ENCODE results near the gene PLCD3. TPM values are rescaled to one million over a fixed set of nuclear protein-coding genes. Genes with fewer than 3 reads are reported as not detected.

Gene PLCD3
- total and polyA plus RNA-seq, 2 of the 13 experiments (the other 11 are each of a cell fraction or from before 2014, with no cell fraction given) = 11.3 to 39.1 TPM

DNA sequence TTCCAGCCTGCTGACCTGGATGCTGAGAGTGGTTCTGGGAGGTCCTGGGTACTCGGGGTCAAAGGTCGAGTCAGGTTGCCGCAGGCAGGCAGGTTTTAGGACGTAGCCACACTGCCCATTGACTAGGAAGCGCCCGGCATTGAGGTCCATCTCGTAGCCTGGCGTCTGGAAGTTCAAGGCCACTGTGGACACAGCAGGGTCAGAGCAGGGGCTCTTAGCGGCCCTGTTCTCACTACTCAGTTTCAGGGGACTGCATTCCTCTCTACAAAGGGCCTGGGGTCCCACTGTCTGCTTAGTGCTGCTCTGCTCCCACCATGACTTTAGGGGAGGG, 18.9 kb downstream of the PLCD3 start (continued):
- TF ChIP-seq KIAA2018 (CRISPR knock-in tag; IDR thresholded peaks at IDR 0.05; ENCODE audit: borderline replicate concordance) = no peak
- peak; percentile 50 for TF ChIP-seq TEAD3 (CRISPR knock-in tag; optimal IDR thresholded peaks at IDR 0.05; ENCODE audit: borderline replicate concordance)
- peak; percentile 31; the same call in 1 of the 2 replicates for TF ChIP-seq ZFX (CRISPR knock-in tag; IDR thresholded peaks at IDR 0.05; ENCODE audit: low read depth)
- no peak for TF ChIP-seq RARG (CRISPR knock-in tag; IDR thresholded peaks at IDR 0.05; ENCODE audit: low read depth)
- no peak for TF ChIP-seq MEF2D (CRISPR knock-in tag; IDR thresholded peaks at IDR 0.05)
- no peak for TF ChIP-seq ZNF7 (CRISPR knock-in tag; IDR thresholded peaks at IDR 0.05)
- TF ChIP-seq SALL1 (CRISPR knock-in tag; IDR thresholded peaks at IDR 0.05) = peak; percentile 57; the same call in 1 of the 2 replicates
- no peak for TF ChIP-seq CERS6 (CRISPR knock-in tag; IDR thresholded peaks at IDR 0.05)
- no peak for TF ChIP-seq ZNF292 (CRISPR knock-in tag; IDR thresholded peaks at IDR 0.05; ENCODE audit: borderline replicate concordance, low read depth)
- TF ChIP-seq MAFK (conservative IDR thresholded peaks at IDR 0.05 in 1 of 2, IDR thresholded peaks at IDR 0.05 in 1 of 2; ENCODE audit: low read length in 2 of 2) = no peak
- TF ChIP-seq, protein P1, sequence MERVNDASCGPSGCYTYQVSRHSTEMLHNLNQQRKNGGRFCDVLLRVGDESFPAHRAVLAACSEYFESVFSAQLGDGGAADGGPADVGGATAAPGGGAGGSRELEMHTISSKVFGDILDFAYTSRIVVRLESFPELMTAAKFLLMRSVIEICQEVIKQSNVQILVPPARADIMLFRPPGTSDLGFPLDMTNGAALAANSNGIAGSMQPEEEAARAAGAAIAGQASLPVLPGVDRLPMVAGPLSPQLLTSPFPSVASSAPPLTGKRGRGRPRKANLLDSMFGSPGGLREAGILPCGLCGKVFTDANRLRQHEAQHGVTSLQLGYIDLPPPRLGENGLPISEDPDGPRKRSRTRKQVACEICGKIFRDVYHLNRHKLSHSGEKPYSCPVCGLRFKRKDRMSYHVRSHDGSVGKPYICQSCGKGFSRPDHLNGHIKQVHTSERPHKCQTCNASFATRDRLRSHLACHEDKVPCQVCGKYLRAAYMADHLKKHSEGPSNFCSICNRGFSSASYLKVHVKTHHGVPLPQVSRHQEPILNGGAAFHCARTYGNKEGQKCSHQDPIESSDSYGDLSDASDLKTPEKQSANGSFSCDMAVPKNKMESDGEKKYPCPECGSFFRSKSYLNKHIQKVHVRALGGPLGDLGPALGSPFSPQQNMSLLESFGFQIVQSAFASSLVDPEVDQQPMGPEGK (CRISPR knock-in tag; IDR thresholded peaks at IDR 0.05) = 0 out of 2 replicates have a peak, but pooled peaks have one; percentile 35
- no peak for TF ChIP-seq PRPF4 (IDR thresholded peaks at IDR 0.05; ENCODE audit: low read depth, low read length, poor library complexity, severe bottlenecking)
- TF ChIP-seq ZNF234 (CRISPR knock-in tag; conservative IDR thresholded peaks at IDR 0.05) = no peak
- TF ChIP-seq KLF13 (CRISPR knock-in tag; IDR thresholded peaks at IDR 0.05) = no peak
- no peak for TF ChIP-seq SMYD3 (CRISPR knock-in tag; IDR thresholded peaks at IDR 0.05)
- TF ChIP-seq, protein P2, sequence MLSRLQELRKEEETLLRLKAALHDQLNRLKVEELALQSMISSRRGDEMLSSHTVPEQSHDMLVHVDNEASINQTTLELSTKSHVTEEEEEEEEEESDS (CRISPR knock-in tag; IDR thresholded peaks at IDR 0.05; ENCODE audit: borderline replicate concordance) = no peak
- no peak for TF ChIP-seq ZFP36 (IDR thresholded peaks at IDR 0.05; ENCODE audit: borderline replicate concordance, low read depth, low read length, partially characterized antibody)
- no peak for TF ChIP-seq ZNF337 (CRISPR knock-in tag; IDR thresholded peaks at IDR 0.05; ENCODE audit: borderline replicate concordance, low read depth)
- no peak for TF ChIP-seq NKX3-1 (CRISPR knock-in tag; IDR thresholded peaks at IDR 0.05)
